DND-41 (cell line): ENCODE data around the gene KCNIP4.

Source experiments
- EZH2 ChIP-seq: IDR thresholded peaks from 3 replicates; pipeline ENCODE4 v1.6.1; 2012; ENCODE audit warnings: borderline replicate concordance, low read depth, mild to moderate bottlenecking, moderate library complexity, low read length, inconsistent platforms; ENCODE audit not compliant: severe bottlenecking
- TF ChIP-seq, protein P1 (sequence below): IDR thresholded peaks from 2 replicates; pipeline ENCODE4 v1.5.1; 2012; ENCODE audit warnings: borderline replicate concordance, low read length, moderate library complexity, mild to moderate bottlenecking; ENCODE audit not compliant: poor library complexity, severe bottlenecking; ENCODE audit errors: extremely low read depth

DNA sequence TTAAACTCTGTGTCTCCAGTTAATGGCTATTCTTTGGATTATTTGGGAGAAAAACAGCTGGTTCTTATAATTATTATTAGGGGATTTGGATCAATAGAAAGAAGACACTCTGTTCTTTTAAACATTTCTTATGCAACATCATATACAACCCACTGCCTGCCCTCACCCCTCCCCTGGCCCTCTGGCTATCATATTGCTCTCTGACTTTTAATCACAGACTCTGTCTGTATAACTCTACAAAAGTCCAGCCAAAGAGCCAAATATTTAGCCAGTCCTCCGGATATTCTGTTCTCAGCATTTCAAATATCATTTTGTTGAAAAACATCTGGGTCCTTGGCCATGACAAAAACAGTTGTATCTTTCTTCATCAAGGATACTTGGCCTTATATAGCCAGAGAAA is 1267.3 kb downstream of the KCNIP4 start:
- TF ChIP-seq, protein P1, sequence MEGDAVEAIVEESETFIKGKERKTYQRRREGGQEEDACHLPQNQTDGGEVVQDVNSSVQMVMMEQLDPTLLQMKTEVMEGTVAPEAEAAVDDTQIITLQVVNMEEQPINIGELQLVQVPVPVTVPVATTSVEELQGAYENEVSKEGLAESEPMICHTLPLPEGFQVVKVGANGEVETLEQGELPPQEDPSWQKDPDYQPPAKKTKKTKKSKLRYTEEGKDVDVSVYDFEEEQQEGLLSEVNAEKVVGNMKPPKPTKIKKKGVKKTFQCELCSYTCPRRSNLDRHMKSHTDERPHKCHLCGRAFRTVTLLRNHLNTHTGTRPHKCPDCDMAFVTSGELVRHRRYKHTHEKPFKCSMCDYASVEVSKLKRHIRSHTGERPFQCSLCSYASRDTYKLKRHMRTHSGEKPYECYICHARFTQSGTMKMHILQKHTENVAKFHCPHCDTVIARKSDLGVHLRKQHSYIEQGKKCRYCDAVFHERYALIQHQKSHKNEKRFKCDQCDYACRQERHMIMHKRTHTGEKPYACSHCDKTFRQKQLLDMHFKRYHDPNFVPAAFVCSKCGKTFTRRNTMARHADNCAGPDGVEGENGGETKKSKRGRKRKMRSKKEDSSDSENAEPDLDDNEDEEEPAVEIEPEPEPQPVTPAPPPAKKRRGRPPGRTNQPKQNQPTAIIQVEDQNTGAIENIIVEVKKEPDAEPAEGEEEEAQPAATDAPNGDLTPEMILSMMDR = no peak
- no peak for TF ChIP-seq EZH2
